Measurements from ENCODE around the gene FBRSL1. TPM values are rescaled to one million over a fixed set of nuclear protein-coding genes. Genes with fewer than 3 reads are reported as not detected.

The FBRSL1 gene
- total and polyA plus RNA-seq, 9 of the 15 experiments (the other 6 are each of a cell fraction or from before 2014, with no cell fraction given): 0.24 to 129 (median 7.3) TPM

DNA sequence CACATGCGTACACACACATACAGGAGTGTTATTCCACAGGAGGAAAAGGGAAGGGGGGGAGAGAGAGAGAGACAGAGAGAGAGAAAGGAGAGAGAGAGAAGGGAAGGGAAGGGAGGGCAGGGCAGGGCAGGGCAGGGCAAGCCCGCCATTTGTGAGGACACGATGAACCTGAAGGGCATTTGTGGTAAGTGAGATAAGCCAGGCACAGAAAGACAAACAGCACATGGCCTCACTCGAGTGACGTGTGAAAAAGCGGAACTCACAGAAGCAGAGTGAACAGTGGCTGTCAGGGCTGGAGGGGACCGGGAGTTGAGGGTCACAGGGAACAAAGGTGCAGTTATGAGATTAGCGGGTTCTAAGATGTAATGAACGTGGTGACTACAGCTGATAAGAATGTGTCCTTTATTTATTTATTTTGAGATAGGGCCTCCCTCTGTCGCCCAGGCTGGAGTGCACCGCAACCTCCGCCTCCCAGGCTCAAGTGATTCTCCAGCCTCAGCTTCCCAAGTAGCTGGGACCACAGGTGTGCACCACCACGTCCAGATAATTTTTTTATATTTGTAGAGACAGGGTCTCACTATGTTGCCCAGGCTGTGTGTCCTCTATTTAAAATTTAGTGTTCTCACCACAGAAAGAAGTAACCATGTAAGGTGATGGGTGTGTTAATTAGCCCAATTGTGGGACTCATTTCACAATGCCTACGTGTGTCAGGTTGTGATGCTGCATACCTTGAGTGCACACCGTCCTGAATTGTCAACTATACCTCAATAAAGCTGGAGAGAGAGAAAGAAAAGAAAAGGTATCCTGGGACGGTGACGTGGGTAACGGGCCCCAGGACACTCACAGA is 18.7 kb upstream of the FBRSL1 start (continued):
- TF ChIP-seq, protein P1, sequence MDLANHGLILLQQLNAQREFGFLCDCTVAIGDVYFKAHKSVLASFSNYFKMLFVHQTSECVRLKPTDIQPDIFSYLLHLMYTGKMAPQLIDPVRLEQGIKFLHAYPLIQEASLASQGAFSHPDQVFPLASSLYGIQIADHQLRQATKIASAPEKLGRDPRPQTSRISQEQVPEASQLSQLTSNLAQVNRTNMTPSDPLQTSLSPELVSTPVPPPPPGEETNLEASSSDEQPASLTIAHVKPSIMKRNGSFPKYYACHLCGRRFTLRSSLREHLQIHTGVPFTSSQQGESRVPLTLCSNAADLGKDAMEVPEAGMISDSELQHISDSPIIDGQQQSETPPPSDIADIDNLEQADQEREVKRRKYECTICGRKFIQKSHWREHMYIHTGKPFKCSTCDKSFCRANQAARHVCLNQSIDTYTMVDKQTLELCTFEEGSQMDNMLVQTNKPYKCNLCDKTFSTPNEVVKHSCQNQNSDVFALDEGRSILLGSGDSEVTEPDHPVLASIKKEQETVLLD (IDR thresholded peaks at IDR 0.05): 0 out of 2 replicates have a peak, but pooled peaks have one; percentile 49
- TF ChIP-seq, protein P2, sequence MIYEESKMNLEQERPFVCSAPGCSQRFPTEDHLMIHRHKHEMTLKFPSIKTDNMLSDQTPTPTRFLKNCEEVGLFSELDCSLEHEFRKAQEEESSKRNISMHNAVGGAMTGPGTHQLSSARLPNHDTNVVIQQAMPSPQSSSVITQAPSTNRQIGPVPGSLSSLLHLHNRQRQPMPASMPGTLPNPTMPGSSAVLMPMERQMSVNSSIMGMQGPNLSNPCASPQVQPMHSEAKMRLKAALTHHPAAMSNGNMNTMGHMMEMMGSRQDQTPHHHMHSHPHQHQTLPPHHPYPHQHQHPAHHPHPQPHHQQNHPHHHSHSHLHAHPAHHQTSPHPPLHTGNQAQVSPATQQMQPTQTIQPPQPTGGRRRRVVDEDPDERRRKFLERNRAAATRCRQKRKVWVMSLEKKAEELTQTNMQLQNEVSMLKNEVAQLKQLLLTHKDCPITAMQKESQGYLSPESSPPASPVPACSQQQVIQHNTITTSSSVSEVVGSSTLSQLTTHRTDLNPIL (CRISPR knock-in tag; IDR thresholded peaks at IDR 0.05): no peak
- peak; percentile 95 for TF ChIP-seq SMARCA4 (IDR thresholded peaks at IDR 0.05)
- peak; percentile 96 for TF ChIP-seq TCF3 (CRISPR knock-in tag; IDR thresholded peaks at IDR 0.05)
- TF ChIP-seq, protein P3, sequence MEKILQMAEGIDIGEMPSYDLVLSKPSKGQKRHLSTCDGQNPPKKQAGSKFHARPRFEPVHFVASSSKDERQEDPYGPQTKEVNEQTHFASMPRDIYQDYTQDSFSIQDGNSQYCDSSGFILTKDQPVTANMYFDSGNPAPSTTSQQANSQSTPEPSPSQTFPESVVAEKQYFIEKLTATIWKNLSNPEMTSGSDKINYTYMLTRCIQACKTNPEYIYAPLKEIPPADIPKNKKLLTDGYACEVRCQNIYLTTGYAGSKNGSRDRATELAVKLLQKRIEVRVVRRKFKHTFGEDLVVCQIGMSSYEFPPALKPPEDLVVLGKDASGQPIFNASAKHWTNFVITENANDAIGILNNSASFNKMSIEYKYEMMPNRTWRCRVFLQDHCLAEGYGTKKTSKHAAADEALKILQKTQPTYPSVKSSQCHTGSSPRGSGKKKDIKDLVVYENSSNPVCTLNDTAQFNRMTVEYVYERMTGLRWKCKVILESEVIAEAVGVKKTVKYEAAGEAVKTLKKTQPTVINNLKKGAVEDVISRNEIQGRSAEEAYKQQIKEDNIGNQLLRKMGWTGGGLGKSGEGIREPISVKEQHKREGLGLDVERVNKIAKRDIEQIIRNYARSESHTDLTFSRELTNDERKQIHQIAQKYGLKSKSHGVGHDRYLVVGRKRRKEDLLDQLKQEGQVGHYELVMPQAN (IDR thresholded peaks at IDR 0.05; ENCODE audit: borderline replicate concordance): peak; percentile 77; the same call in 1 of the 2 replicates
- TF ChIP-seq KAT8 (IDR thresholded peaks at IDR 0.05; ENCODE audit: low read depth): no peak
- peak in 1 of 2 experiments; percentile 50; a peak in 1 of 4 replicates for TF ChIP-seq KDM4B (IDR thresholded peaks at IDR 0.05; ENCODE audit: borderline replicate concordance in 2 of 2, low read depth in 1 of 2)
- TF ChIP-seq RBM34 (IDR thresholded peaks at IDR 0.05; ENCODE audit: borderline replicate concordance, insufficient read depth, low read length): no peak
- no peak for TF ChIP-seq STAT5B (CRISPR knock-in tag; IDR thresholded peaks at IDR 0.05)
- TF ChIP-seq EP300 (IDR thresholded peaks at IDR 0.05; ENCODE audit: low read length): peak; percentile 91
- peak; percentile 39; the same call in 1 of the 2 replicates for TF ChIP-seq LCOR (CRISPR knock-in tag; IDR thresholded peaks at IDR 0.05)
- TF ChIP-seq, protein P4, sequence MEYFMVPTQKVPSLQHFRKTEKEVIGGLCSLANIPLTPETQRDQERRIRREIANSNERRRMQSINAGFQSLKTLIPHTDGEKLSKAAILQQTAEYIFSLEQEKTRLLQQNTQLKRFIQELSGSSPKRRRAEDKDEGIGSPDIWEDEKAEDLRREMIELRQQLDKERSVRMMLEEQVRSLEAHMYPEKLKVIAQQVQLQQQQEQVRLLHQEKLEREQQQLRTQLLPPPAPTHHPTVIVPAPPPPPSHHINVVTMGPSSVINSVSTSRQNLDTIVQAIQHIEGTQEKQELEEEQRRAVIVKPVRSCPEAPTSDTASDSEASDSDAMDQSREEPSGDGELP (CRISPR knock-in tag; IDR thresholded peaks at IDR 0.05; ENCODE audit: borderline replicate concordance): peak; percentile 82; the same call in 1 of the 2 replicates
- TF ChIP-seq ZFP1 (CRISPR knock-in tag; IDR thresholded peaks at IDR 0.05): 0 out of 2 replicates have a peak, but pooled peaks have one; percentile 14
- TF ChIP-seq, protein P5, sequence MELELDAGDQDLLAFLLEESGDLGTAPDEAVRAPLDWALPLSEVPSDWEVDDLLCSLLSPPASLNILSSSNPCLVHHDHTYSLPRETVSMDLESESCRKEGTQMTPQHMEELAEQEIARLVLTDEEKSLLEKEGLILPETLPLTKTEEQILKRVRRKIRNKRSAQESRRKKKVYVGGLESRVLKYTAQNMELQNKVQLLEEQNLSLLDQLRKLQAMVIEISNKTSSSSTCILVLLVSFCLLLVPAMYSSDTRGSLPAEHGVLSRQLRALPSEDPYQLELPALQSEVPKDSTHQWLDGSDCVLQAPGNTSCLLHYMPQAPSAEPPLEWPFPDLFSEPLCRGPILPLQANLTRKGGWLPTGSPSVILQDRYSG (tag; conservative IDR thresholded peaks at IDR 0.05; ENCODE audit: low read depth): 0 out of 2 replicates have a peak, but pooled peaks have one; percentile 27
- TF ChIP-seq CBFA2T3 (IDR thresholded peaks at IDR 0.05): peak; percentile 98
- TF ChIP-seq ZBTB7A (IDR thresholded peaks at IDR 0.05; ENCODE audit: borderline replicate concordance, control insufficient read depth, low read depth, low read length): peak; percentile 64; the same call in 1 of the 2 replicates
- TF ChIP-seq GATAD2A (IDR thresholded peaks at IDR 0.05): 0 out of 2 replicates have a peak, but pooled peaks have one; percentile 35
- TF ChIP-seq JUNB (CRISPR knock-in tag; conservative IDR thresholded peaks at IDR 0.05): no peak
- TF ChIP-seq BCL6 (CRISPR knock-in tag; IDR thresholded peaks at IDR 0.05): no peak
